GM12878 (cell line): Measurements from ENCODE around the gene SLC4A2. TPM values are rescaled to one million over a fixed set of nuclear protein-coding genes. Genes with fewer than 3 reads are reported as not detected.

ENCODE experiments used
- ATAC-seq: fragments of 200-7000 bp; cut with Tn5 transposase; 3 replicates; pipeline ENCODE4 v1.9.1; 2020; ENCODE audit warnings: mild to moderate bottlenecking, moderate library complexity
- BruUV-seq: library from RNA; stranded (reverse); fragments of 400-500 nt; replicated peaks from 2 replicates; lab custom pipeline; 2021; lab: Mats Ljungman, UMichigan
- CTCF ChIA-PET: fragments of 300-600 bp; sonication (Branson Sonifier 250); formaldehyde crosslinking; extraction: SDS; loops from one replicate; lab custom pipeline; 2021; ENCODE audit warnings: inconsistent platforms; lab: Yijun Ruan, JAX
- POLR2A ChIA-PET: fragments of 350-600 bp; formaldehyde crosslinking; extraction: SDS; loops from one replicate; lab custom pipeline; 2021; ENCODE audit warnings: inconsistent platforms; lab: Charles Lee
- RAD21 ChIA-PET: fragments of 300-600 bp; sonication (Branson Sonifier 250); formaldehyde crosslinking; loops from one replicate; lab custom pipeline; 2023; ENCODE audit warnings: antibody characterized with exemption; ENCODE audit not compliant: unreplicated experiment; lab: Charles Lee
- SMC1A ChIA-PET: fragments of 300-600 bp; sonication (Branson Sonifier 250); formaldehyde crosslinking; loops from one replicate; lab custom pipeline; 2023; ENCODE audit not compliant: unreplicated experiment, uncharacterized antibody; lab: Charles Lee
- DNase-seq: peaks from one replicate; pipeline ENCODE4 v3.0.0-alpha.2; 2011; ENCODE audit warnings: low read depth, low spot score
- FAIRE-seq: peaks from 3 replicates; lab custom pipeline; 2011; peaks lifted over from hg19 to GRCh38; lab: Jason Lieb, UNC
- H2AFZ ChIP-seq: 2 replicates; pipeline ENCODE4 v1.6.0; 2011; ENCODE audit warnings: low read depth, low read length, control low read depth; ENCODE audit not compliant: control insufficient read depth
- H3K27ac ChIP-seq: 2 replicates; pipeline ENCODE4 v1.5.1; 2011; ENCODE audit warnings: control low read depth; ENCODE audit not compliant: control insufficient read depth, insufficient read depth
- H3K27me3 ChIP-seq, 2 experiments: replicated peaks in 1 of 2; 2 replicates each; pipeline versions ENCODE4 v1.6.0 to v1.6.1; 2011; ENCODE audit warnings: low read length in 1 of 2; ENCODE audit not compliant: control insufficient read depth in 2 of 2, insufficient read depth in 2 of 2
- H3K36me3 ChIP-seq, 2 experiments: 2 replicates each; pipeline ENCODE4 v1.5.1; 2011; ENCODE audit warnings: low read length in 1 of 2; ENCODE audit not compliant: control insufficient read depth in 2 of 2, insufficient read depth in 2 of 2
- H3K4me1 ChIP-seq: 2 replicates; pipeline ENCODE4 v1.6.1; 2011; ENCODE audit warnings: mild to moderate bottlenecking, low read length, moderate library complexity, mixed read lengths; ENCODE audit not compliant: control insufficient read depth, insufficient read depth
- H3K4me2 ChIP-seq: 2 replicates; pipeline ENCODE4 v1.6.0; 2011; ENCODE audit warnings: control low read depth; ENCODE audit not compliant: control insufficient read depth, insufficient read depth
- H3K4me3 ChIP-seq: fragments of 200-600 bp; sonication (generic); 2 replicates; pipeline ENCODE4 v1.5.1; 2016
- H3K79me2 ChIP-seq: 2 replicates; pipeline ENCODE4 v1.6.0; 2011; ENCODE audit warnings: low read length; ENCODE audit not compliant: control insufficient read depth, insufficient read depth
- H3K9ac ChIP-seq: 2 replicates; pipeline ENCODE4 v1.8.0; 2011; ENCODE audit warnings: low read length, control low read depth, mixed read lengths; ENCODE audit not compliant: control insufficient read depth, insufficient read depth
- H3K9me3 ChIP-seq: replicated peaks from 3 replicates; pipeline ENCODE4 v1.5.1; 2011; ENCODE audit warnings: mild to moderate bottlenecking, low read length; ENCODE audit not compliant: control insufficient read depth, insufficient read depth
- H4K20me1 ChIP-seq: 2 replicates; pipeline ENCODE4 v1.6.0; 2011; ENCODE audit not compliant: control insufficient read depth, insufficient read depth
- ATF3 ChIP-seq: IDR thresholded peaks from 2 replicates; pipeline ENCODE4 v1.6.1; 2011; ENCODE audit warnings: low read depth, mild to moderate bottlenecking, low read length, moderate library complexity, borderline replicate concordance; ENCODE audit errors: extremely low read depth
- BCLAF1 ChIP-seq: fragments of 450-650 bp; IDR thresholded peaks from 2 replicates; pipeline ENCODE4 v1.6.1; 2017; ENCODE audit warnings: antibody characterized with exemption, mild to moderate bottlenecking, moderate library complexity
- PAX5 ChIP-seq: IDR thresholded peaks from 2 replicates; pipeline ENCODE4 v1.6.1; 2011; ENCODE audit warnings: low read depth, low read length, borderline replicate concordance
- PRDM15 ChIP-seq: fragments of 450-650 bp; formaldehyde crosslinking; IDR thresholded peaks from 2 replicates; pipeline ENCODE4 v1.4.0; 2020; ENCODE audit warnings: mild to moderate bottlenecking, moderate library complexity
- RELB ChIP-seq: fragments of 450-650 bp; IDR thresholded peaks from 2 replicates; pipeline ENCODE4 v1.6.1; 2017; ENCODE audit warnings: low read depth, mild to moderate bottlenecking, moderate library complexity
- ZZZ3 ChIP-seq: IDR thresholded peaks from 2 replicates; pipeline ENCODE4 v1.6.1; 2011; ENCODE audit warnings: low read depth; ENCODE audit not compliant: control insufficient read depth, insufficient read length
- WGBS: methylation state at CpG from one replicate; pipeline ENCODE4 v1.1.6; 2016; ENCODE audit warnings: low lambda C conversion rate; ENCODE audit not compliant: insufficient replicate concordance, insufficient coverage; ENCODE audit errors: missing lambda C conversion rate; 5-methylcytosine and 5-hydroxymethylcytosine counted together
- in situ Hi-C: fragments of 300-500 bp; cut with MboI; formaldehyde crosslinking; loops from 9 replicates; pipeline ENCODE4 v1.14.3; 2018; ENCODE audit warnings: mixed read lengths
- intact Hi-C: fragments of 100-400 bp; cut with micrococcal nuclease; formaldehyde crosslinking; loops from one replicate; pipeline ENCODE4 v1.14.2; 2022; ENCODE audit not compliant: unreplicated experiment
- polyA plus RNA-seq, 11 experiments: library from polyadenylated mRNA; depleted of rRNA in 4 of 11; unstranded in 6 of 11; stranded (reverse) in 5 of 11; fragments of >200 nt; fragmentation: Nextera tagmentation in 4 of 11; fragmentation: Illumina TruSeq in 1 of 11; extraction: Ambion mirVana in 4 of 11; extraction: Trizol in 1 of 11; gene quantifications; 1 replicate in 1 of 11; 2 replicates in 10 of 11; pipeline versions ENCODE4 v1.2.1 to v1.2.3, GENCODE V29; 2011 to 2016; ENCODE audit warnings: inconsistent platforms in 2 of 11, missing spikeins in 2 of 11, low read depth in 1 of 11
- total RNA-seq, 4 experiments: library from RNA; depleted of rRNA in 3 of 4; stranded (reverse); fragments of >200 nt in 3 of 4; fragmentation: Illumina TruSeq in 1 of 4; extraction: Trizol in 1 of 4; gene quantifications; 2 replicates each; pipeline versions ENCODE4 v1.2.1 to v1.2.3, GENCODE V29; 2013 to 2021

The SLC4A2 gene
- total and polyA plus RNA-seq, 10 of the 15 experiments (the other 5 are each of a cell fraction or from before 2014, with no cell fraction given) = 2.7 to 78.6 (median 30.1) TPM

- no peak for ATAC-seq
- peaks cover 11 to 12% of the 10 kb centered on the region in 2 experiments; a peak in 3 of 4 replicates for H3K36me3 ChIP-seq
- no peak overlapping the region for H3K27ac ChIP-seq
- intact Hi-C loops = no loop called here
- CTCF ChIA-PET = no interaction called here
- H3K4me2 ChIP-seq = no peak overlapping the region
- whole genome bisulfite sequencing = 68% methylated on average over 6 of the region's 6 CpGs
- no TSS peak for BruUV-seq
- DNase-seq = no peak
- TF ChIP-seq PRDM15 (CRISPR knock-in tag) (no peak), ATF3 (no peak), PAX5 (no peak), RELB (no peak), ZZZ3 (no peak), BCLAF1 (no peak)
- no peaks in the 10 kb centered on the region for H3K9me3 ChIP-seq
- H3K79me2 ChIP-seq = peaks cover 18% of the 10 kb centered on the region
- no peak for FAIRE-seq
- POLR2A ChIA-PET = no interaction called here
- H3K4me3 ChIP-seq = no peak overlapping the region
- H3K4me1 ChIP-seq = peaks cover 7% of the 10 kb centered on the region
- no peaks in the 10 kb centered on the region for H4K20me1 ChIP-seq
- H3K9ac ChIP-seq = no peak overlapping the region
- in situ Hi-C loops = no loop called here
- SMC1A ChIA-PET = no interaction called here
- no peak overlapping the region for H2AFZ ChIP-seq
- no peaks in the 10 kb centered on the region for H3K27me3 ChIP-seq
- RAD21 ChIA-PET = no interaction called here
These were observed 5.6 kb downstream of the SLC4A2 start for GRCh38 chr7:151064993-151065392.
